Thyroid gland (tissue), 4 donors: Measurements from ENCODE around the gene SPG21.

Experiments used
- POLR2A ChIP-seq, 2 donors: fragments of 450-650 bp; IDR thresholded peaks; one replicate each; pipeline ENCODE4 v1.6.1; 2017; ENCODE audit warnings: antibody characterized with exemption in 2 of 2, mild to moderate bottlenecking in 2 of 2, moderate library complexity in 1 of 2
- TF ChIP-seq, protein P1 (sequence below), 6 experiments: fragments of 200-600 bp in 3 of 6; fragments of 450-650 bp in 3 of 6; sonication (generic) in 3 of 6; IDR thresholded peaks; one replicate each; pipeline ENCODE4 v1.5.1; 2016 to 2019; ENCODE audit warnings: antibody characterized with exemption in 6 of 6, mild to moderate bottlenecking in 2 of 6, inconsistent platforms in 1 of 6, moderate library complexity in 1 of 6

DNA sequence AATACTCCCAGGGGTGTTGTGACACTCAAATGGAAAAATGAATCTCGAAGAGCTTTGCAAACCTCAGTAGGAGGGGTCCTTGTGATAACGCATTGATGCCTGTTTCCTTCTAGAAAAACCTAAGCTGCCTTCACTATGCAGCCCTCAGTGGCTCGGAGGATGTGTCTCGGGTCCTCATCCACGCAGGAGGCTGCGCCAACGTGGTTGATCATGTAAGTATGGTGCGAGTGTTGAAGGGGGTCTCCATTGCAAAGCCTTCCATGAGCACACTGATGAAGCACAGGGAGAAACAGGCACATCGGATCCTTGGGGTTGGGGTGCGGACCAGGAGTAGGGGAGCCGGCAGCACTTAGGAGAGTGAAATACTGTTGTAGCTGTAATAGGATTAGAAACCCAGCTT lies 55.7 kb downstream of the SPG21 start:
- TF ChIP-seq, protein P1, sequence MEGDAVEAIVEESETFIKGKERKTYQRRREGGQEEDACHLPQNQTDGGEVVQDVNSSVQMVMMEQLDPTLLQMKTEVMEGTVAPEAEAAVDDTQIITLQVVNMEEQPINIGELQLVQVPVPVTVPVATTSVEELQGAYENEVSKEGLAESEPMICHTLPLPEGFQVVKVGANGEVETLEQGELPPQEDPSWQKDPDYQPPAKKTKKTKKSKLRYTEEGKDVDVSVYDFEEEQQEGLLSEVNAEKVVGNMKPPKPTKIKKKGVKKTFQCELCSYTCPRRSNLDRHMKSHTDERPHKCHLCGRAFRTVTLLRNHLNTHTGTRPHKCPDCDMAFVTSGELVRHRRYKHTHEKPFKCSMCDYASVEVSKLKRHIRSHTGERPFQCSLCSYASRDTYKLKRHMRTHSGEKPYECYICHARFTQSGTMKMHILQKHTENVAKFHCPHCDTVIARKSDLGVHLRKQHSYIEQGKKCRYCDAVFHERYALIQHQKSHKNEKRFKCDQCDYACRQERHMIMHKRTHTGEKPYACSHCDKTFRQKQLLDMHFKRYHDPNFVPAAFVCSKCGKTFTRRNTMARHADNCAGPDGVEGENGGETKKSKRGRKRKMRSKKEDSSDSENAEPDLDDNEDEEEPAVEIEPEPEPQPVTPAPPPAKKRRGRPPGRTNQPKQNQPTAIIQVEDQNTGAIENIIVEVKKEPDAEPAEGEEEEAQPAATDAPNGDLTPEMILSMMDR (IDR thresholded peaks at IDR 0.05) = no peak
- no peak for TF ChIP-seq POLR2A (IDR thresholded peaks at IDR 0.05)
